Left lung (tissue), 10 donors: ENCODE data around the gene BHLHA15. TPM values are rescaled to one million over a fixed set of nuclear protein-coding genes. Genes with fewer than 3 reads are reported as not detected.

Experiments used
- ATAC-seq: fragments of 200-7000 bp; cut with Tn5 transposase; one replicate; pipeline ENCODE4 v1.9.1; 2020; ENCODE audit warnings: moderate library complexity
- DNase-seq, 4 donors: peaks; one replicate each; pipeline ENCODE4 v3.0.0-alpha.2; 2013 to 2020
- H3K27ac ChIP-seq, 2 donors: fragments of 200-600 bp; sonication (generic) in 1 of 2; one replicate each; pipeline versions ENCODE4 v1.5.0 to v1.8.0; 2020 to 2021
- H3K27me3 ChIP-seq, 2 donors: fragments of 200-600 bp; sonication (generic) in 1 of 2; one replicate each; pipeline versions ENCODE4 v1.5.0 to v1.8.0; 2020 to 2021
- H3K36me3 ChIP-seq, 2 donors: fragments of 200-600 bp; sonication (generic) in 1 of 2; one replicate each; pipeline versions ENCODE4 v1.5.0 to v1.8.0; 2020 to 2021
- H3K4me1 ChIP-seq, 2 donors: fragments of 200-600 bp; one replicate each; pipeline ENCODE4 v1.8.0; 2021
- H3K4me3 ChIP-seq, 2 donors: fragments of 200-600 bp; sonication (generic) in 1 of 2; one replicate each; pipeline versions ENCODE4 v1.5.0 to v1.8.0; 2020 to 2021; ENCODE audit warnings: mild to moderate bottlenecking in 1 of 2
- H3K9me3 ChIP-seq, 2 donors: fragments of 200-600 bp; sonication (generic) in 1 of 2; one replicate each; pipeline versions ENCODE4 v1.5.0 to v1.8.0; 2020 to 2021
- CTCF ChIP-seq, 2 donors: fragments of 200-600 bp; sonication (generic) in 1 of 2; IDR thresholded peaks; one replicate each; pipeline versions ENCODE4 v1.5.0 to v1.8.0; 2021; ENCODE audit warnings: antibody characterized with exemption in 2 of 2
- intact Hi-C, 2 donors: fragments of 100-400 bp; cut with DNase I; formaldehyde crosslinking; loops; one replicate each; pipeline versions ENCODE4 v1.11.2 to v1.14.2; 2022
- polyA plus RNA-seq, 6 donors: library from polyadenylated mRNA; unstranded; fragments of 120-200 nt; gene quantifications; one replicate each; pipeline ENCODE4 v1.2.1, GENCODE V29; 2013; ENCODE audit not compliant: insufficient read length in 6 of 6
- total RNA-seq, 2 donors: library from RNA; stranded (reverse); fragmentation: NEBNext Ultra II Directional; extraction: Animal tissue kit (Norgen Biotek cat#: 25700); gene quantifications; one replicate each; pipeline ENCODE4 v1.2.1, GENCODE V29; 2021
- donor health status: DM: no; HTN: yes; CAD: no.
- donor health status: DM: no; HTN: no; CAD: no.

BHLHA15 gene
- total and polyA plus RNA-seq, 8 donors = 0.44 to 2.4 (median 0.86) TPM; not detected in 1

- no peaks in the 10 kb centered on the region for H3K9me3 ChIP-seq
- ATAC-seq (no peak), DNase-seq (no peak)
- peaks cover 0 to 12% of the 10 kb centered on the region in 2 donors for H3K4me1 ChIP-seq
- no peak overlapping the region for H3K4me3 ChIP-seq
- no peak for TF ChIP-seq CTCF (IDR thresholded peaks at IDR 0.05)
- no peaks in the 10 kb centered on the region for H3K27me3 ChIP-seq
- H3K36me3 ChIP-seq = peaks cover 0 to 49% of the 10 kb centered on the region in 2 donors
- intact Hi-C loops = no loop called here
- H3K27ac ChIP-seq = no peak overlapping the region
Observed at GRCh38 chr7:98203261-98203963, 7.8 kb upstream of the BHLHA15 start.

GRCh38 chr7:98203964-98204605 is 7.2 kb upstream of the BHLHA15 start:
- H3K4me1 ChIP-seq = peaks cover 0 to 12% of the 10 kb centered on the region in 2 donors
- no peaks in the 10 kb centered on the region for H3K9me3 ChIP-seq
- no peak overlapping the region for H3K27ac ChIP-seq
- no peaks in the 10 kb centered on the region for H3K27me3 ChIP-seq
- DNase-seq (no peak), ATAC-seq (no peak)
- TF ChIP-seq CTCF (IDR thresholded peaks at IDR 0.05) = no peak
- intact Hi-C loops = no loop called here
- peaks cover 0 to 49% of the 10 kb centered on the region in 2 donors for H3K36me3 ChIP-seq
- H3K4me3 ChIP-seq = no peak overlapping the region

GRCh38 chr7:98204670-98205069 is 6.6 kb upstream of the BHLHA15 start:
- Histone ChIP-seq H3K9me3 (no peaks in the 10 kb centered on the region), H3K36me3 (peaks cover 0 to 49% of the 10 kb centered on the region in 2 donors), H3K27ac (no peak overlapping the region), H3K4me3 (no peak overlapping the region), H3K27me3 (no peaks in the 10 kb centered on the region), H3K4me1 (peaks cover 0 to 12% of the 10 kb centered on the region in 2 donors)
- TF ChIP-seq CTCF (IDR thresholded peaks at IDR 0.05) = no peak
- DNase-seq (no peak), ATAC-seq (peak; percentile 85)
- intact Hi-C loops = no loop called here

GRCh38 chr7:98205162-98205845 is 5.9 kb upstream of the BHLHA15 start:
- H3K27me3 ChIP-seq = peaks cover 0 to 5% of the 10 kb centered on the region in 2 donors
- DNase-seq (no peak), ATAC-seq (no peak)
- no peak overlapping the region for H3K27ac ChIP-seq
- no peak overlapping the region for H3K4me3 ChIP-seq
- peaks cover 0 to 12% of the 10 kb centered on the region in 2 donors for H3K4me1 ChIP-seq
- H3K9me3 ChIP-seq = no peaks in the 10 kb centered on the region
- intact Hi-C loops = no loop called here
- TF ChIP-seq CTCF (IDR thresholded peaks at IDR 0.05) = no peak
- peaks cover 0 to 49% of the 10 kb centered on the region in 2 donors for H3K36me3 ChIP-seq
